Measurements from ENCODE around the gene FRAS1.
"Not testable (repeated sequence)": the region's sequence is repeated elsewhere in the genome, so short reads cannot be mapped to it uniquely, and the experiment has no call there.

Gene FRAS1

GRCh38 chr4:78166622-78167021 is 109.5 kb downstream of the FRAS1 start:
- no peak for DNase-seq

GRCh38 chr4:78167510-78167909 is 110.4 kb downstream of the FRAS1 start:
- DNase-seq, result no peak

DNA sequence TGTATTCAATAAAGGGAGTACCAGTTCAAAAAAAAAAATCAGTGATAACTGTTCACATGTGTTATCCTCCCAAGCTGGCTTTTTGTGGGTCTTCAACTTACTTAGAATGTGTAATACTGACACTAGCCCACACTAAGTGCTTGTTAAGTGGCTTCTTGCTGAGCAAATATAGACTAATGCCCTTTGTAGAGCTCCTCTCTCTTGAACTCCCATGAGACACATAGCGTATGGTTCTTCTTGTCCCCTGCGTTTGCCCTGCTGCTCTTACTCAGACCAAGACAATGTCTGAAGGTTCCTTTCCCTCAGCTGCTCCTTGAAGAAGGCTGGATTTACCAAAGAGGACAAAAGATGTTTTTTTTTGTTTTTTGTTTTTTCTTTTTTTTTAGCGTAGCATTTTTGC is 110.9 kb downstream of the FRAS1 start:
- no peak for DNase-seq

DNA sequence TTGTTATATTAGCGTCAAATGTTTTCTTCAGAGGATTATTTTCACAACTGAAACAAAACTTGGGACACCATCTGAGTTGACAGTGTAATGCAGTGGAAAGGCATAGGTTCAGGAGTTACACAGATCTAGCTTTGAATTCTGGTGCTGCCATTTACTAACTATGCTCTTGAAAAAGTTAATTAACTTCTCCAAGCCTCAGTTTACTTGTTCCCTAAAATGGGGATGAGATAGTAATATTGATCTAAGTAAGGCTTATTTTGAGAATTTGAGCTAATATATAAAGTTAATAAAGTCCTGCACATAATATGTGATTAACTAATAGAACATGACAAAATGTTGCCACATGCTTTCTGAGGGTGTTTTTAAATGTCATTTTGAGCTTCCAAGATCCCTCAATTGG is 112.6 kb downstream of the FRAS1 start:
- no peak for DNase-seq

GRCh38 chr4:78171482-78171881 is 114.4 kb downstream of the FRAS1 start:
- DNase-seq, result no peak

GRCh38 chr4:78174891-78175290 is 117.8 kb downstream of the FRAS1 start:
- DNase-seq, result no peak

DNA sequence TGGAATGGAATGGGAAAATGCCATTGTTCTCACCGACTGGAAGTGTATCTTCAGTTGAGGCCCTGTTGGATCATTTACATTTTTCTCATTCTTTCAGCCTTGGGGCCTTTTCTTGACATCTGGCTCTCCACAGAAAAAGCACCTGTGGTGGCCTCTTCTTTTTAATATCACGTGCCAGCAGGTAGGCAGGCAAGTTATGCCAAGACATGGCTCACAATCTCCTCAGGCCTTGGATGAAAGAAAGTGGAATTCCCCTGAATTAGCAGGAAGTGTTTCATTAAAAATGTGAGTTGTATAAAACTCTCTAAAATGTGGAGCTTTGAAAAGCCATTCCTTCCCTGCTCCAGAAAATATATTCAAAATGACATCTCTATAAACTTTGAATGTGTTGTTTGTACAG is 122.1 kb downstream of the FRAS1 start:
- no peak for DNase-seq

- DNase-seq, result not testable (repeated sequence)
These were observed 124.6 kb downstream of the FRAS1 start for GRCh38 chr4:78181681-78182234.

DNA sequence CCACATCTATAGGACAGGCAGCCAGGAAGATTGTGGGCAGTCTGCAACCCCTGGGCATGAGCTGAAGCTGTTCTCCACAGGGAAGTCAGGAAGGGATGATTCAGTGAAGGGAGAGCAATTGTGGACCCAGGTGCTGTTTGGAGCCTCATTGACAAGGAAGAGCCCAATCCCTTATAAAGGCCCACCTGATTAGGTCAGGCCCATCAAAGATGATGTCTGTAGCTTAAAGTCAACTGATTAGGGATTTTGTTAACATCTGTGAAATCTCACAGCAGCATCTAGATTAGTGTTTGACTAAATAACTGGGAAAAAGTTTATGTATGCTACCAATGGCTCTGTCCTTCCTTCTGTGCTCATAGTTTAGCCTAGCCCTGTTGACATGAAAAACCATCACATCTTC is 127.5 kb downstream of the FRAS1 start:
- no peak for DNase-seq

GRCh38 chr4:78185117-78185516 is 128.0 kb downstream of the FRAS1 start:
- DNase-seq, result no peak

- DNase-seq, result no peak
These were observed 129.7 kb downstream of the FRAS1 start for GRCh38 chr4:78186597-78187543.

GRCh38 chr4:78190068-78190467 is 132.9 kb downstream of the FRAS1 start:
- DNase-seq, result no peak

GRCh38 chr4:78190595-78190994 is 133.5 kb downstream of the FRAS1 start:
- no peak for DNase-seq

DNA sequence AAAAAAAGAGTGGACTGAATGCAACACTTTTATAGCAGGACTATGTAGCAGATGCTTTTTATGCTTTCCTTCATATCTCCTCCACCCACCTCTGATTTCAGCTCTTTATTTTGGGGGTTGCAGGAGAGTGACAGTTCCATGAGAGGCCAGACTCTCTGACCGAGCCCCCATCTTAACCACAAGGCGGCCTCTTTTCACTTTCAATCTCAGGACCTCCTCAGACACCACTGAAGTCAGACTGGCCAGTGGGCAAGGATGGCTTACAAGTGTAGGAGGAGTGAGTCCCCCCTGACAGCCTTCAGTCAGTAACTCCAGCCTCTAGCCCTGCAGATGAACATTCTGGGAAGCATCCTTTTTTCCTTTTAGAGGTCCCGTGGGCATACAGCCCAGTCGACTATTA is 140.8 kb downstream of the FRAS1 start:
- DNase-seq, result no peak

- no peak for DNase-seq
These were observed 142.9 kb downstream of the FRAS1 start for GRCh38 chr4:78199984-78200383.

GRCh38 chr4:78200949-78201348 is 143.8 kb downstream of the FRAS1 start:
- DNase-seq, result no peak

DNA sequence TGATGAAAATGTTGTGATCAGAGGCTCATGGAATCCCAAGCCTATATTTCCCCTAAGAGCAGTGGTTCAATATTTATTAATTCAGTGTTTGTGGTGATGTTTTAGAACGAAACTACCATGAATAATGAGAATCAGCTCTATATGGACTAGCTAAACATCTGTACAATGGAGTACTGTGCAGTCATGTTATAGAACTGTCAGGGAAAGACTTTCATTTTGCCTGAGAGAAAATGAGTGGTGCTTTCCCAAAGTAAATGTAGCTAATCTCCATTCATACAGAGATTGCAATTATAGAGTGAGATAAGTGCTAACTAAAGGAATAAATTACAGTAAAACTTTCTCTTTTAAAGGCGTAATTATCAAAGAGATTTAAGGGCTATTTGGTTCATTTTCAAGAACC is 147.1 kb downstream of the FRAS1 start:
- DNase-seq, result no peak

DNA sequence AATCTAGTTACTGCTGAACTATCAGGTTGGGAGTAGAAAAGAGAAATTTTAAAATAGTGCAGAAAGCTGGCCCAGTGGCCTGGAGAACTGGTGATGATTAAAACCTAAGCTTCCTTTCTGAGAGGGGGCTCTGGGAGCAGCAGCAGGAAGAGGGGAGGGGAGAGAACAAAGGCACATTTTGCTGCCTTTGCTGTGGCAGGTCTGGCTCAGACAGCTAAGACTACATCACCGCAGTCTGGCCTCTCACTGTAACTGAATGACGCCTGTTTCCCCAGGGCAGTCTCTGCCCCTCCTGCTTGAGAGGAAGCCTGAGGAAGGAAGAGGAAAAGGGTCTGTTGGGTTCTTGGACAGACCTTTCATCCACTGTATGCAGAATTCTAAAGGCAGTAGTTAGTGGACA is 148.5 kb downstream of the FRAS1 start:
- no peak for DNase-seq

GRCh38 chr4:78207541-78207940 is 150.4 kb downstream of the FRAS1 start:
- DNase-seq, result no peak

DNA sequence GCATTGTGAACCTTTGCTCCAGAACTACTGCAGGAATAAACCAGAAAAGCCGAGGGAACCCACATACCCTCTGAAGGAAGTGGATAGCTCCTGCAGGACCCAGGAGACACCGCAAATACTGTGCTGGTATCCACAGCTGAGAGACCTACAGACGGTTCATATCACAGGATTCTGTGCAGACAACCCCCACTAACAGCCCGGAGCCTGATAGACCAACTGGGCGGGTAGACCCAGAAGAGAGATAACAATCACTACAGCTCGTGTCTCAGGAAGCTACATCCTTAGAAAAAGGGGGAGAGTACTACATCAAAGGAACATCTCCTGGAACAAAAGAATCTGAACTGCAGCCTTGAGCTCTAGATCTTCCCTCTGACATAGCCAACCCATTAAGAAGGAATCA is 150.8 kb downstream of the FRAS1 start:
- DNase-seq, result no peak

DNA sequence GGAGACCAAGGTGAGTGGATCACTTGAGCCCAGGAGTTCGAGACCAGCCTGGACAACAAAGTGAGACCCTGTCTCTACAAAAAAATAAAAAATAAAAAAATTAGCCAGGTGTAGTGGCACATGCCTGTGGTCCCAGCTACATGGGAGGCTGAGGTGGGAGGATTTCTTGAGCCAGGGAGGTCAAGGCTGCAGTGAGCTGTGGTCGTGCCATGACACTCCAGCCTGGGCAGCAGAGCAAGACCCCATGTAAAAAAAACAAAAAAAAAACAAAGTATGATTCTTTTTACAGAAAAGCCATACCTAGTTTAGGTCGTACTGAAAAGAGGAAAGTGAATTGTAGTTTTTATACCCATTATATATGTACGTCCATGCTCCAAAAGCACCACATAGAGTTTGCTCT is 151.8 kb downstream of the FRAS1 start:
- DNase-seq, result not testable (repeated sequence)

DNA sequence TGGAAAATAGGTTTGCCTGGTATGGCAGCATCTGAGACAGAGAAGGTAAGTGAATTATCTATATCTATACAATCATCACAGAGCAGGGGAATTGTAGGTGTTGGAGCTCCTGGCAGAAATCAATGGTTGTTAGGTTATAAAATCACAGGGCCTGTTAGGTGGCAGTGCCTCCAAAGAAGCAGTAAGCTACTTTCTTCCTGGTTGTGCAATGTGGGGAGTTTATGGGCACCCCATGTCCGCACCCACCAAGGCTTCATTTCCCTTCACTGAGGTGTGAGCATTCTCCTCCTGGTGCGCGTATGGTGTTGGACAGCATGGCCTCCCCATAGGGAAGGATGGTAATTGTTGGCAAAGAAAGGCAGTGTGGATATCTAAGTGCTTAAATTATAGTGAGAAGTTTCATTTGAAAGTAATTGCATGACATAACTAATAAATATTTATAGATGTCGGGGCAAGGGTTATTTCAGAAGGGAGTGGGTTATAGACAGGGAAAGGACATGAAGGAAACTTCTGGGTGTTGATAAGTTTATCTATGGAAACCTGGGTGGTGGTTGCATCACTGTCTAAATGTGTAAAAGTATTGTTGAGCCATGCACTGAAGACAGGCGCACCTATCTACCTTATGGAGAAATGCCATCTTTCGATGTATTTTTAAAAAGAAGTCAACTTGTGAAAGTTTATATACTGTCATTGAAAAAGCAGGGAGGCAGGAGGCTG is 153.7 kb downstream of the FRAS1 start:
- DNase-seq, result no peak

- no peak for DNase-seq
These were observed 156.1 kb downstream of the FRAS1 start for GRCh38 chr4:78213218-78213617.

- DNase-seq, result no peak
These were observed 157.0 kb downstream of the FRAS1 start for GRCh38 chr4:78214078-78214477.
